Stomach (tissue), 4 donors: ENCODE data around the gene SLC35F5.

Experiments used
- POLR2A ChIP-seq, 4 donors: fragments of 450-650 bp; IDR thresholded peaks; one replicate each; pipeline ENCODE4 v1.6.1; 2016; ENCODE audit warnings: antibody characterized with exemption in 4 of 4, control low read depth in 2 of 4, mild to moderate bottlenecking in 1 of 4, moderate library complexity in 1 of 4
- TF ChIP-seq, protein P1 (sequence below), 7 experiments: fragments of 450-650 bp in 4 of 7; fragments of 200-600 bp in 3 of 7; sonication (generic) in 3 of 7; IDR thresholded peaks; one replicate each; pipeline ENCODE4 v1.5.1; 2016 to 2019; ENCODE audit warnings: antibody characterized with exemption in 7 of 7, control low read depth in 2 of 7, mild to moderate bottlenecking in 1 of 7

DNA sequence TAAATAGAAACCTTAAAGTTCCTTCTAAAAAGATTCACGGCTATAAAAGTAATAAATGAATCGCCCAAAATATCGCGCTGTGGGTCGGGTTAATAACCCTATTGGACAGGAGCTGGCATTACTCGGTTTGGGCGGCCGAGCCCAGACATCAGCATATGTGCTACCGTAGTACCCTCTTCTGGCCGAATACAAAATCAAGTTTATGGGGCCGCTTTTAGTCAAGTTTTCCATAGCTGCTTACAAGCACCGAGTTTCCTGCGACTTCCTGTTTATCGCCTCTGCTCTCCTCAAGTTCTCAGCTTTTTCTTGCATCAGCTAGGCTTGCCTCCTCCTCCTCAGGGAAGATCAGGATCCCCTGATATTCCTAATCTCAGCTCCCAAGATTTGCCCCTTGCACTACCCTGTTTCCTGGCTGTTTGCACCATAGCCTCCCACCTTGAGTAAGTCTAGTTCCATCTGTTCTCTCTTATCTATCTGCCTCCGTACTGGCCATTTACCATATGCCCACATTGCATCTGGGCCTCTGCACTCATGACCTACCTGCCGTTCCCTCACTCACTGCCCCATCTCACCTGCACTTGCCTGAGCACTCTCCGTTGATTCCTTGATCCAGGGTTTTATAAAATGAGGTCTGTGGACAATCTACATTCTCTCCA is 56.1 kb downstream of the SLC35F5 start:
- no peak for TF ChIP-seq POLR2A (IDR thresholded peaks at IDR 0.05)
- TF ChIP-seq, protein P1, sequence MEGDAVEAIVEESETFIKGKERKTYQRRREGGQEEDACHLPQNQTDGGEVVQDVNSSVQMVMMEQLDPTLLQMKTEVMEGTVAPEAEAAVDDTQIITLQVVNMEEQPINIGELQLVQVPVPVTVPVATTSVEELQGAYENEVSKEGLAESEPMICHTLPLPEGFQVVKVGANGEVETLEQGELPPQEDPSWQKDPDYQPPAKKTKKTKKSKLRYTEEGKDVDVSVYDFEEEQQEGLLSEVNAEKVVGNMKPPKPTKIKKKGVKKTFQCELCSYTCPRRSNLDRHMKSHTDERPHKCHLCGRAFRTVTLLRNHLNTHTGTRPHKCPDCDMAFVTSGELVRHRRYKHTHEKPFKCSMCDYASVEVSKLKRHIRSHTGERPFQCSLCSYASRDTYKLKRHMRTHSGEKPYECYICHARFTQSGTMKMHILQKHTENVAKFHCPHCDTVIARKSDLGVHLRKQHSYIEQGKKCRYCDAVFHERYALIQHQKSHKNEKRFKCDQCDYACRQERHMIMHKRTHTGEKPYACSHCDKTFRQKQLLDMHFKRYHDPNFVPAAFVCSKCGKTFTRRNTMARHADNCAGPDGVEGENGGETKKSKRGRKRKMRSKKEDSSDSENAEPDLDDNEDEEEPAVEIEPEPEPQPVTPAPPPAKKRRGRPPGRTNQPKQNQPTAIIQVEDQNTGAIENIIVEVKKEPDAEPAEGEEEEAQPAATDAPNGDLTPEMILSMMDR (IDR thresholded peaks at IDR 0.05) = peak in 1 of 7 experiments; percentile 10
